Neural cell (in vitro differentiated cells): ENCODE results near the gene CPO. TPM values are rescaled to one million over a fixed set of nuclear protein-coding genes. Genes with fewer than 3 reads are reported as not detected.

Source experiments
- H2AFZ ChIP-seq: fragments of 200-600, 300-800 bp; sonication (generic), shearing (Covaris generic); 2 replicates; pipeline ENCODE4 v1.6.0; 2014; ENCODE audit warnings: low read depth, mild to moderate bottlenecking, antibody characterized with exemption, low read length, moderate library complexity
- H3F3A ChIP-seq: fragments of 200-600 bp; shearing (Covaris generic); 2 replicates; pipeline ENCODE4 v1.6.1; 2016; ENCODE audit warnings: mild to moderate bottlenecking, moderate library complexity, mixed read lengths, antibody characterized with exemption, low read length; ENCODE audit not compliant: insufficient read depth, poor library complexity, severe bottlenecking
- H3K27ac ChIP-seq: fragments of 200-600, 300-800 bp; sonication (generic), shearing (Covaris generic); 2 replicates; pipeline ENCODE4 v1.5.1; 2014; ENCODE audit warnings: mild to moderate bottlenecking, low read length, moderate library complexity
- H3K27me3 ChIP-seq: fragments of 300-800, 200-600 bp; sonication (generic), shearing (Covaris generic); 2 replicates; pipeline ENCODE4 v1.6.0; 2014; ENCODE audit warnings: mild to moderate bottlenecking, low read depth, low read length, moderate library complexity; ENCODE audit not compliant: insufficient read depth
- H3K36me3 ChIP-seq: fragments of 300-800, 200-600 bp; sonication (generic), shearing (Covaris generic); 2 replicates; pipeline ENCODE4 v1.5.1; 2014; ENCODE audit warnings: mild to moderate bottlenecking, antibody characterized with exemption, low read length, moderate library complexity; ENCODE audit not compliant: insufficient read depth
- H3K4me2 ChIP-seq: fragments of 300-800, 200-600 bp; sonication (generic), shearing (Covaris generic); 2 replicates; pipeline ENCODE4 v1.6.0; 2014; ENCODE audit warnings: mild to moderate bottlenecking, low read length
- H3K4me3 ChIP-seq: fragments of 300-800, 200-600 bp; sonication (generic), shearing (Covaris generic); 2 replicates; pipeline ENCODE4 v1.5.1; 2014; ENCODE audit warnings: mild to moderate bottlenecking, low read length, moderate library complexity
- H3K79me2 ChIP-seq: fragments of 200-600 bp; shearing (Covaris generic); replicated peaks from 2 replicates; pipeline ENCODE4 v1.6.0; 2014; ENCODE audit warnings: mild to moderate bottlenecking, low read length, moderate library complexity; ENCODE audit not compliant: insufficient read depth
- H3K9ac ChIP-seq: fragments of 300-800, 200-600 bp; sonication (generic), shearing (Covaris generic); 2 replicates; pipeline ENCODE4 v1.6.1; 2016; ENCODE audit warnings: mild to moderate bottlenecking, low read length, mixed read lengths
- H3K9me2 ChIP-seq: fragments of 200-600 bp; shearing (Covaris generic); 2 replicates; pipeline ENCODE4 v1.6.1; 2016; ENCODE audit warnings: mild to moderate bottlenecking, low read length, mixed read lengths; ENCODE audit not compliant: insufficient read depth
- H3K9me3 ChIP-seq: fragments of 200-600, 300-800 bp; sonication (generic), shearing (Covaris generic); 2 replicates; pipeline ENCODE4 v1.6.1; 2016; ENCODE audit warnings: mild to moderate bottlenecking, mixed run types, low read length, moderate library complexity, mixed read lengths
- H4K20me1 ChIP-seq: fragments of 200-600 bp; shearing (Covaris generic); 2 replicates; pipeline ENCODE4 v1.6.1; 2016; ENCODE audit warnings: mild to moderate bottlenecking, mixed run types; ENCODE audit not compliant: insufficient read depth
- EP300 ChIP-seq: fragments of 450-650 bp; conservative IDR thresholded peaks from 2 replicates; pipeline ENCODE4 v1.6.1; 2014; ENCODE audit warnings: antibody characterized with exemption, mild to moderate bottlenecking, moderate library complexity; ENCODE audit not compliant: poor library complexity, severe bottlenecking
- EZH2 ChIP-seq: fragments of 200-600, 300-800 bp; shearing (Covaris generic), sonication (generic); IDR thresholded peaks from 2 replicates; pipeline ENCODE4 v1.6.1; 2014; ENCODE audit warnings: antibody characterized with exemption, low read length, borderline replicate concordance, mild to moderate bottlenecking; ENCODE audit not compliant: insufficient read depth, poor library complexity, severe bottlenecking
- MXI1 ChIP-seq: fragments of 450-650 bp; conservative IDR thresholded peaks from 2 replicates; pipeline ENCODE4 v1.6.1; 2014; ENCODE audit warnings: antibody characterized with exemption, mild to moderate bottlenecking; ENCODE audit not compliant: poor library complexity, severe bottlenecking
- POLR2AphosphoS5 ChIP-seq: IDR thresholded peaks from 2 replicates; pipeline ENCODE4 v1.6.1; 2012
- RAD21 ChIP-seq: fragments of 450-650 bp; conservative IDR thresholded peaks from 2 replicates; pipeline ENCODE4 v1.6.1; 2014; ENCODE audit warnings: antibody characterized with exemption, mild to moderate bottlenecking, moderate library complexity
- SMC3 ChIP-seq: fragments of 450-650 bp; conservative IDR thresholded peaks from 2 replicates; pipeline ENCODE4 v1.6.1; 2014; ENCODE audit warnings: antibody characterized with exemption, mild to moderate bottlenecking, moderate library complexity; ENCODE audit not compliant: poor library complexity
- TAF1 ChIP-seq: IDR thresholded peaks from 2 replicates; pipeline ENCODE4 v1.6.1; 2012; ENCODE audit warnings: low read depth
- polyA plus RNA-seq: library from polyadenylated mRNA; depleted of rRNA; stranded (reverse); fragments of >200 nt; gene quantifications from 2 replicates; pipeline ENCODE4 v1.2.3, GENCODE V29; 2014
- TF ChIP-seq, protein P1 (sequence below): IDR thresholded peaks from 2 replicates; pipeline ENCODE4 v1.6.1; 2012; ENCODE audit warnings: borderline replicate concordance
- TF ChIP-seq, protein P2 (sequence below): fragments of 450-650 bp; IDR thresholded peaks from 2 replicates; pipeline ENCODE4 v1.5.1; 2014; ENCODE audit warnings: antibody characterized with exemption, mild to moderate bottlenecking, moderate library complexity; ENCODE audit not compliant: poor library complexity, severe bottlenecking

CPO gene
- polyA plus RNA-seq, 1 donor from 2014 or later, result 1.2 TPM

DNA sequence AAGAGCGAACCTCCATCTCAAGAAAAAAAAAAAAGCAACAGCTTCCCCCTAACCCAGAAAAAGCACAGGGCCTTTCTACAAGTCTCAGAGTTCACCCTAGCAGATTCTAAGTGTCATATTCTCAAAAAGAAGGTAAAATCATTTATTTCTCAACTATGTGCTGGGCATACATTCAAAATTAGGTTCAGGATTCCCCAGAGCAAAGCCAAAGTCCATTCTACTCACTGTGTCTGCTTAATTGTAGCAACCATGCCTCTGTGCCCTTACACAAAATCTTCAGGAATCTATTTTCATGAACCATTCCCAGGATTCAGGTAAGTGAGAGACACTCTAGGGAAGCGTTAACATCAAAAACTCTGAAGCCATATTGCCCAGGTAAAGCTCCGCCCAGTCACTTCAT is 40.0 kb downstream of the CPO start:
- Histone ChIP-seq H3K27ac (no peak overlapping the region), H3K4me3 (no peak overlapping the region), H3K9ac (no peak overlapping the region), H3K36me3 (no peaks in the 10 kb centered on the region), H3K9me3 (no peaks in the 10 kb centered on the region), H4K20me1 (no peaks in the 10 kb centered on the region), H3K27me3 (no peaks in the 10 kb centered on the region), H3F3A (no peaks in the 10 kb centered on the region), H2AFZ (no peak overlapping the region), H3K79me2 (peaks cover 7% of the 10 kb centered on the region), H3K4me2 (no peak overlapping the region), H3K9me2 (no peaks in the 10 kb centered on the region)
- TF ChIP-seq TAF1, result no peak
- no peak for TF ChIP-seq EP300
- TF ChIP-seq EZH2, result no peak

DNA sequence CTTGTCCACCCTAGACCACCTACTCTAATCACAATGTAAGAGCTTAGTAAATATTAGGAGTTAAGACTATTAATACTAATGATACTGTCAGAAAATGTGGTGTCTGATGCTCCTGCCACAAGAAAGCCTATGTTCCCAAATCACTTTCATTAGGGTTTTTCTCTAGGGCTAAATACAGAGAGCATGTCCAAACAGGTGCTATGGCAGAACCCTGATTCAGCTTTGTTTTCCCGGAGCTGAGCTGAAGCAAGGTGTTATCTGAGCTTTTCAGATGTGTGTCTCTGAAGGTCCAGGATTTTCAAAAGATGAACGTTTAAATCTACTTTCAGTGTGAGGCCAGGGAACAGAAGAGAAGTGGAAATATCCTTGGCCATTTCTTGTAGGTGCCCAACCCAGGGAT is 40.6 kb downstream of the CPO start:
- Histone ChIP-seq H3K9me2 (no peaks in the 10 kb centered on the region), H3K9ac (no peak overlapping the region), H3K4me2 (no peak overlapping the region)

More for the DNA sequence above, 40.6 kb downstream of the CPO start:
- Histone ChIP-seq H3K4me3 (no peak overlapping the region), H3K27me3 (no peaks in the 10 kb centered on the region), H4K20me1 (no peaks in the 10 kb centered on the region), H3K27ac (no peak overlapping the region), H3K9me3 (no peaks in the 10 kb centered on the region), H3K79me2 (peaks cover 7% of the 10 kb centered on the region), H3F3A (no peaks in the 10 kb centered on the region), H3K36me3 (no peaks in the 10 kb centered on the region), H2AFZ (no peak overlapping the region)
- TF ChIP-seq MXI1, result no peak
- TF ChIP-seq, protein P1, sequence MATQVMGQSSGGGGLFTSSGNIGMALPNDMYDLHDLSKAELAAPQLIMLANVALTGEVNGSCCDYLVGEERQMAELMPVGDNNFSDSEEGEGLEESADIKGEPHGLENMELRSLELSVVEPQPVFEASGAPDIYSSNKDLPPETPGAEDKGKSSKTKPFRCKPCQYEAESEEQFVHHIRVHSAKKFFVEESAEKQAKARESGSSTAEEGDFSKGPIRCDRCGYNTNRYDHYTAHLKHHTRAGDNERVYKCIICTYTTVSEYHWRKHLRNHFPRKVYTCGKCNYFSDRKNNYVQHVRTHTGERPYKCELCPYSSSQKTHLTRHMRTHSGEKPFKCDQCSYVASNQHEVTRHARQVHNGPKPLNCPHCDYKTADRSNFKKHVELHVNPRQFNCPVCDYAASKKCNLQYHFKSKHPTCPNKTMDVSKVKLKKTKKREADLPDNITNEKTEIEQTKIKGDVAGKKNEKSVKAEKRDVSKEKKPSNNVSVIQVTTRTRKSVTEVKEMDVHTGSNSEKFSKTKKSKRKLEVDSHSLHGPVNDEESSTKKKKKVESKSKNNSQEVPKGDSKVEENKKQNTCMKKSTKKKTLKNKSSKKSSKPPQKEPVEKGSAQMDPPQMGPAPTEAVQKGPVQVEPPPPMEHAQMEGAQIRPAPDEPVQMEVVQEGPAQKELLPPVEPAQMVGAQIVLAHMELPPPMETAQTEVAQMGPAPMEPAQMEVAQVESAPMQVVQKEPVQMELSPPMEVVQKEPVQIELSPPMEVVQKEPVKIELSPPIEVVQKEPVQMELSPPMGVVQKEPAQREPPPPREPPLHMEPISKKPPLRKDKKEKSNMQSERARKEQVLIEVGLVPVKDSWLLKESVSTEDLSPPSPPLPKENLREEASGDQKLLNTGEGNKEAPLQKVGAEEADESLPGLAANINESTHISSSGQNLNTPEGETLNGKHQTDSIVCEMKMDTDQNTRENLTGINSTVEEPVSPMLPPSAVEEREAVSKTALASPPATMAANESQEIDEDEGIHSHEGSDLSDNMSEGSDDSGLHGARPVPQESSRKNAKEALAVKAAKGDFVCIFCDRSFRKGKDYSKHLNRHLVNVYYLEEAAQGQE, result no peak
- TF ChIP-seq POLR2AphosphoS5, result no peak
- no peak for TF ChIP-seq SMC3
- no peak for TF ChIP-seq EP300
- TF ChIP-seq, protein P2, sequence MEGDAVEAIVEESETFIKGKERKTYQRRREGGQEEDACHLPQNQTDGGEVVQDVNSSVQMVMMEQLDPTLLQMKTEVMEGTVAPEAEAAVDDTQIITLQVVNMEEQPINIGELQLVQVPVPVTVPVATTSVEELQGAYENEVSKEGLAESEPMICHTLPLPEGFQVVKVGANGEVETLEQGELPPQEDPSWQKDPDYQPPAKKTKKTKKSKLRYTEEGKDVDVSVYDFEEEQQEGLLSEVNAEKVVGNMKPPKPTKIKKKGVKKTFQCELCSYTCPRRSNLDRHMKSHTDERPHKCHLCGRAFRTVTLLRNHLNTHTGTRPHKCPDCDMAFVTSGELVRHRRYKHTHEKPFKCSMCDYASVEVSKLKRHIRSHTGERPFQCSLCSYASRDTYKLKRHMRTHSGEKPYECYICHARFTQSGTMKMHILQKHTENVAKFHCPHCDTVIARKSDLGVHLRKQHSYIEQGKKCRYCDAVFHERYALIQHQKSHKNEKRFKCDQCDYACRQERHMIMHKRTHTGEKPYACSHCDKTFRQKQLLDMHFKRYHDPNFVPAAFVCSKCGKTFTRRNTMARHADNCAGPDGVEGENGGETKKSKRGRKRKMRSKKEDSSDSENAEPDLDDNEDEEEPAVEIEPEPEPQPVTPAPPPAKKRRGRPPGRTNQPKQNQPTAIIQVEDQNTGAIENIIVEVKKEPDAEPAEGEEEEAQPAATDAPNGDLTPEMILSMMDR, result no peak
- no peak for TF ChIP-seq RAD21
- TF ChIP-seq EZH2, result no peak
- no peak for TF ChIP-seq TAF1
